Activated effector memory CD4-positive, alpha-beta T cell treated with Interleukin-2 at 50 U/mL for 16 hours (primary cell): ENCODE measurements around the gene HBM.
"Not testable (repeated sequence)": the region's sequence is repeated elsewhere in the genome, so short reads cannot be mapped to it uniquely, and the experiment has no call there.

Source experiments
- DNase-seq: peaks from one replicate; pipeline ENCODE4 v3.0.0-alpha.2; 2020

The HBM gene

DNA sequence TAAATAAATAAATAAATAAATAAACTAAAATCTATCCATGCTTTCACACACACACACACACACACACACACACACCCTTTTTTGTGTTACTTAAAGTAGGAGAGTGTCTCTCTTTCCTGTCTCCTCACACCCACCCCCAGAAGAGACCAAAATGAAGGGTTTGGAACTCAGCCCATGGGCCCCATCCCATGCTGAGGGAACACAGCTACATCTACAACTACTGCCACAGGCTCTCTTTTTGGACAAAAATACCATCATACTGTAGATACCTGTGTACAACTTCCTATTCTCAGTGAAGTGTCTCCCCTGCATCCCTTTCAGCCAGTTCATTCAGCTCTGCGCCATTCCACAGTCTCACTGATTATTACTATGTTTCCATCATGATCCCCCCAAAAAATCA, 5.0 kb downstream of the HBM start:
- no peak for DNase-seq

- not testable (repeated sequence) for DNase-seq
Measured at GRCh38 chr16:172374-172941, 6.7 kb downstream of the HBM start, which contains the start of gene HBA2. HBA2 (plus strand) TSS chr16:172876; CDS start chr16:172913, 37 bp downstream.

- DNase-seq, result not testable (repeated sequence)
Measured at GRCh38 chr16:173211-173854, 7.6 kb downstream of the HBM start.

DNA sequence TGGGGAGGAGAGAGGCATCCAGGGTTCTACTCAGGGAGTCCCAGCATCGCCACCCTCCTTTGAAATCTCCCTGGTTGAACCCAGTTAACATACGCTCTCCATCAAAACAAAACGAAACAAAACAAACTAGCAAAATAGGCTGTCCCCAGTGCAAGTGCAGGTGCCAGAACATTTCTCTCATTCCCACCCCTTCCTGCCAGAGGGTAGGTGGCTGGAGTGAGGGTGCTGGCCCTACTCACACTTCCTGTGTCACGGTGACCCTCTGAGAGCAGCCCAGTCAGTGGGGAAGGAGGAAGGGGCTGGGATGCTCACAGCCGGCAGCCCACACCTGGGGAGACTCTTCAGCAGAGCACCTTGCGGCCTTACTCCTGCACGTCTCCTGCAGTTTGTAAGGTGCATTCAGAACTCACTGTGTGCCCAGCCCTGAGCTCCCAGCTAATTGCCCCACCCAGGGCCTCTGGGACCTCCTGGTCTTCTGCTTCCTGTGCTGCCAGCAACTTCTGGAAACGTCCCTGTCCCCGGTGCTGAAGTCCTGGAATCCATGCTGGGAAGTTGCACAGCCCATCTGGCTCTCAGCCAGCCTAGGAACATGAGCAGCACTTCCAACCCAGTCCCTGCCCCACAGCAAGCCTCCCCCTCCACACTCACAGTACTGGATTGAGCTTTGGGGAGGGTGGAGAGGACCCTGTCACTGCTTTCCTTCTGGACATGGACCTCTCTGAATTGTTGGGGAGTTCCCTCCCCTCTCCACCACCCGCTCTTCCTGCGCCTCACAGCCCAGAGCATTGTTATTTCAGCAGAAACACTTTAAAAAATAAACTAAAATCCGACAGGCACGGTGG, 8.4 kb downstream of the HBM start:
- DNase-seq, result not testable (repeated sequence)

DNA sequence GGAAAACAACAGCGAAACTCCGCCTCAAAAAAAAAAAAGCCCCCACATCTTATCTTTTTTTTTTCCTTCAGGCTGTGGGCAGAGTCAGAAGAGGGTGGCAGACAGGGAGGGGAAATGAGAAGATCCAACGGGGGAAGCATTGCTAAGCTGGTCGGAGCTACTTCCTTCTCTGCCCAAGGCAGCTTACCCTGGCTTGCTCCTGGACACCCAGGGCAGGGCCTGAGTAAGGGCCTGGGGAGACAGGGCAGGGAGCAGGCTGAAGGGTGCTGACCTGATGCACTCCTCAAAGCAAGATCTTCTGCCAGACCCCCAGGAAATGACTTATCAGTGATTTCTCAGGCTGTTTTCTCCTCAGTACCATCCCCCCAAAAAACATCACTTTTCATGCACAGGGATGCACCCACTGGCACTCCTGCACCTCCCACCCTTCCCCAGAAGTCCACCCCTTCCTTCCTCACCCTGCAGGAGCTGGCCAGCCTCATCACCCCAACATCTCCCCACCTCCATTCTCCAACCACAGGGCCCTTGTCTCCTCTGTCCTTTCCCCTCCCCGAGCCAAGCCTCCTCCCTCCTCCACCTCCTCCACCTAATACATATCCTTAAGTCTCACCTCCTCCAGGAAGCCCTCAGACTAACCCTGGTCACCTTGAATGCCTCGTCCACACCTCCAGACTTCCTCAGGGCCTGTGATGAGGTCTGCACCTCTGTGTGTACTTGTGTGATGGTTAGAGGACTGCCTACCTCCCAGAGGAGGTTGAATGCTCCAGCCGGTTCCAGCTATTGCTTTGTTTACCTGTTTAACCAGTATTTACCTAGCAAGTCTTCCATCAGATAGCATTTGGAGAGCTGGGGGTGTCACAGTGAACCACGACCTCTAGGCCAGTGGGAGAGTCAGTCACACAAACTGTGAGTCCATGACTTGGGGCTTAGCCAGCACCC, 9.5 kb downstream of the HBM start:
- no peak for DNase-seq

DNA sequence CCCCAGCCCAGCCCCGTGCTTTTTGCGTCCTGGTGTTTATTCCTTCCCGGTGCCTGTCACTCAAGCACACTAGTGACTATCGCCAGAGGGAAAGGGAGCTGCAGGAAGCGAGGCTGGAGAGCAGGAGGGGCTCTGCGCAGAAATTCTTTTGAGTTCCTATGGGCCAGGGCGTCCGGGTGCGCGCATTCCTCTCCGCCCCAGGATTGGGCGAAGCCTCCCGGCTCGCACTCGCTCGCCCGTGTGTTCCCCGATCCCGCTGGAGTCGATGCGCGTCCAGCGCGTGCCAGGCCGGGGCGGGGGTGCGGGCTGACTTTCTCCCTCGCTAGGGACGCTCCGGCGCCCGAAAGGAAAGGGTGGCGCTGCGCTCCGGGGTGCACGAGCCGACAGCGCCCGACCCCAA, 10.2 kb downstream of the HBM start:
- DNase-seq, result not testable (repeated sequence)

DNA sequence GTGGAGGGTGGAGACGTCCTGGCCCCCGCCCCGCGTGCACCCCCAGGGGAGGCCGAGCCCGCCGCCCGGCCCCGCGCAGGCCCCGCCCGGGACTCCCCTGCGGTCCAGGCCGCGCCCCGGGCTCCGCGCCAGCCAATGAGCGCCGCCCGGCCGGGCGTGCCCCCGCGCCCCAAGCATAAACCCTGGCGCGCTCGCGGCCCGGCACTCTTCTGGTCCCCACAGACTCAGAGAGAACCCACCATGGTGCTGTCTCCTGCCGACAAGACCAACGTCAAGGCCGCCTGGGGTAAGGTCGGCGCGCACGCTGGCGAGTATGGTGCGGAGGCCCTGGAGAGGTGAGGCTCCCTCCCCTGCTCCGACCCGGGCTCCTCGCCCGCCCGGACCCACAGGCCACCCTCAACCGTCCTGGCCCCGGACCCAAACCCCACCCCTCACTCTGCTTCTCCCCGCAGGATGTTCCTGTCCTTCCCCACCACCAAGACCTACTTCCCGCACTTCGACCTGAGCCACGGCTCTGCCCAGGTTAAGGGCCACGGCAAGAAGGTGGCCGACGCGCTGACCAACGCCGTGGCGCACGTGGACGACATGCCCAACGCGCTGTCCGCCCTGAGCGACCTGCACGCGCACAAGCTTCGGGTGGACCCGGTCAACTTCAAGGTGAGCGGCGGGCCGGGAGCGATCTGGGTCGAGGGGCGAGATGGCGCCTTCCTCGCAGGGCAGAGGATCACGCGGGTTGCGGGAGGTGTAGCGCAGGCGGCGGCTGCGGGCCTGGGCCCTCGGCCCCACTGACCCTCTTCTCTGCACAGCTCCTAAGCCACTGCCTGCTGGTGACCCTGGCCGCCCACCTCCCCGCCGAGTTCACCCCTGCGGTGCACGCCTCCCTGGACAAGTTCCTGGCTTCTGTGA, 11.0 kb downstream of the HBM start, which contains the start of gene HBA1:
TSS of gene HBA1 (plus strand) at position 204 of the 906 bp plus-strand sequence. CDS start at position 241, 37 bp downstream.
- DNase-seq, result not testable (repeated sequence)

- DNase-seq, result no peak
Measured at GRCh38 chr16:177394-177822, 11.6 kb downstream of the HBM start.

DNA sequence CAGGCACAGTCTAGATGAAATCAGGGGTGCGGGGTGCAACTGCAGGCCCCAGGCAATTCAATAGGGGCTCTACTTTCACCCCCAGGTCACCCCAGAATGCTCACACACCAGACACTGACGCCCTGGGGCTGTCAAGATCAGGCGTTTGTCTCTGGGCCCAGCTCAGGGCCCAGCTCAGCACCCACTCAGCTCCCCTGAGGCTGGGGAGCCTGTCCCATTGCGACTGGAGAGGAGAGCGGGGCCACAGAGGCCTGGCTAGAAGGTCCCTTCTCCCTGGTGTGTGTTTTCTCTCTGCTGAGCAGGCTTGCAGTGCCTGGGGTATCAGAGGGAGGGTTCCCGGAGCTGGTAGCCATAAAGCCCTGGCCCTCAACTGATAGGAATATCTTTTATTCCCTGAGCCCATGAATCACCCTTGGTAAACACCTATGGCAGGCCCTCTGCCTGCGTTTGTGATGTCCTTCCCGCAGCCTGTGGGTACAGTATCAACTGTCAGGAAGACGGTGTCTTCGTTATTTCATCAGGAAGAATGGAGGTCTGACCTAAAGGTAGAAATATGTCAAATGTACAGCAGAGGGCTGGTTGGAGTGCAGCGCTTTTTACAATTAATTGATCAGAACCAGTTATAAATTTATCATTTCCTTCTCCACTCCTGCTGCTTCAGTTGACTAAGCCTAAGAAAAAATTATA, 12.3 kb downstream of the HBM start:
- no peak for DNase-seq

DNA sequence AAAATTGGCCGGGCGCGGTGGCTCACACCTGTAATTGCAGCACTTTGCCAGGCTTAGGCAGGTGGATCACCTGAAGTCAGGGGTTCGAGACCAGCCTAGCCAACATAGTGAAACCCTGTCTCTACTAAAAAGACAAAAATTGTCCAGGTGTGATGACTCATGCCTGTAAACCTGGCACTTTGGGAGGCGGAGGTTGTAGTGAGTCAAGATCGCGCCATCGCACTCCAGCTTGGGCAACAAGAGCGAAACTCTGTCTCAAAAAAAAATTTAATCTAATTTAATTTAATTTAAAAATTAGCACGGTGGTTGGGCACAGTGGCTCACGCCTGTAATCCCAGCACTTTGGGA, 12.9 kb downstream of the HBM start:
- no peak for DNase-seq

DNA sequence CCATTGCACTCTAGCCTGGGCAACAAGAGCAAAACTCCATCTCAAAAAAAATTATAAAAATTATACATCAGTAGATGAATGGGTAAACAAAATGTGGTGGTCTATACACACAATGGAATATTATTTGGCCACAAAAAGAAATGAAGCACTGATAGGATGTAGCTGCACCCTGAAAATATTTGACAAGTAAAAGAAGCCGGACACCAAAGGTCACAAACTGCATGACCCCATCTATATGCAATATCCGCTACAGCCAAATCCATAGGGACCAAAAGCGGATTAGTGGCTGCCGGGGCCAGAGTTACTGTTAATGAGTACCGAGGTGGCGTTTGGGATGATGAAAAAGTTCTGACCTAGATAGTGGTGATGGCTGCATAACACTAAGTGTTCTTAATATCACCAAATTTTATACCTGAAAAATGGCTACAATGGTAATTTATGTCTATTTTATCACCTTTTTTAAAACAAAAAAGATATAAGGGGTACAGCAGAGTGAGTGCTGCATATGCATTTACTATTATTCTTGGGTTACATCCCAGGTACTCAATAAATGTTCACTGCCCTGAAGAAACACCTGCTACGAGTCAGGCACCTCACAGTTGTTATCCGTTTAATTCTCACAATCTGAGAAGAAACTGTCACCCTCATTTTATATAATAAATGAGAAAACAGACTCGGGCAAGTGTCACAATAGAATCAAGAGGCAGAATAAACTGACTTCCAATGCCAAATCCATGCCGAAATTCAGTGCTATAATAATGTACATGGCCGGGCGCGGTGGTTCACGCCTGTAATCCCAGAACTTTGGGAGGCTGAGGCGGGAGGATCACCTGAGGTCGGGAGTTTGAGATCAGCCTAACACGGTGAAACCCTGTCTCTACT, 13.7 kb downstream of the HBM start:
- DNase-seq, result no peak

DNA sequence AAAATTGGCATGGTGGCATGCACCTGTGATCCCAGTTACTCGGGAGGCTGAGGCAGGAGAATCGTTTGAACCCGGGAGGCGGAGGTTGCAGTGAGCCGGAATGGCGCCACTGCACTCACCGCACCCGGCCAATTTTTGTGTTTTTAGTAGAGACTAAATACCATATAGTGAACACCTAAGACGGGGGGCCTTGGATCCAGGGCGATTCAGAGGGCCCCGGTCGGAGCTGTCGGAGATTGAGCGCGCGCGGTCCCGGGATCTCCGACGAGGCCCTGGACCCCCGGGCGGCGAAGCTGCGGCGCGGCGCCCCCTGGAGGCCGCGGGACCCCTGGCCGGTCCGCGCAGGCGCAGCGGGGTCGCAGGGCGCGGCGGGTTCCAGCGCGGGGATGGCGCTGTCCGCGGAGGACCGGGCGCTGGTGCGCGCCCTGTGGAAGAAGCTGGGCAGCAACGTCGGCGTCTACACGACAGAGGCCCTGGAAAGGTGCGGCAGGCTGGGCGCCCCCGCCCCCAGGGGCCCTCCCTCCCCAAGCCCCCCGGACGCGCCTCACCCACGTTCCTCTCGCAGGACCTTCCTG, 14.4 kb downstream of the HBM start, which contains the start of gene HBQ1:
TSS of gene HBQ1 (plus strand) at position 359 of the 575 bp plus-strand sequence. CDS start at position 387, 28 bp downstream.
- no peak for DNase-seq

DNA sequence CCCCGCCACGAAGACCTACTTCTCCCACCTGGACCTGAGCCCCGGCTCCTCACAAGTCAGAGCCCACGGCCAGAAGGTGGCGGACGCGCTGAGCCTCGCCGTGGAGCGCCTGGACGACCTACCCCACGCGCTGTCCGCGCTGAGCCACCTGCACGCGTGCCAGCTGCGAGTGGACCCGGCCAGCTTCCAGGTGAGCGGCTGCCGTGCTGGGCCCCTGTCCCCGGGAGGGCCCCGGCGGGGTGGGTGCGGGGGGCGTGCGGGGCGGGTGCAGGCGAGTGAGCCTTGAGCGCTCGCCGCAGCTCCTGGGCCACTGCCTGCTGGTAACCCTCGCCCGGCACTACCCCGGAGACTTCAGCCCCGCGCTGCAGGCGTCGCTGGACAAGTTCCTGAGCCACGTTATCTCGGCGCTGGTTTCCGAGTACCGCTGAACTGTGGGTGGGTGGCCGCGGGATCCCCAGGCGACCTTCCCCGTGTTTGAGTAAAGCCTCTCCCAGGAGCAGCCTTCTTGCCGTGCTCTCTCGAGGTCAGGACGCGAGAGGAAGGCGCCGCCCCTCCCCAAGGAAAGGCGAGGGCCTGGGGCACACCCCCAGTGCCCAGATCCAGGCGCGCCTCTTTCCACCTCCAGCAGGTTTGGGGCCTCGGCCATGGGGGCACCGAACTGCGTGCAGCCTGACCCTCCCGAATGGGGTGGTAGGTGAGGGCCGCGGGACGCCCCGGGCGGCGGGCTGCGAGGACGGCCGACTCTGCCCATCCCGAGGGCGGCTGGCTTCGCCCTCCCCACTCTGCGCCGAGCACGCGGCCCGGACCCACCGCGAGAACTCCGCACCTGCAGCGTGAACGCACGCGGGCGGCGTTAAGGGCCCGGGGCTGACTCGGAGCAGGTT, 15.1 kb downstream of the HBM start:
- DNase-seq, result peak; percentile 6

DNA sequence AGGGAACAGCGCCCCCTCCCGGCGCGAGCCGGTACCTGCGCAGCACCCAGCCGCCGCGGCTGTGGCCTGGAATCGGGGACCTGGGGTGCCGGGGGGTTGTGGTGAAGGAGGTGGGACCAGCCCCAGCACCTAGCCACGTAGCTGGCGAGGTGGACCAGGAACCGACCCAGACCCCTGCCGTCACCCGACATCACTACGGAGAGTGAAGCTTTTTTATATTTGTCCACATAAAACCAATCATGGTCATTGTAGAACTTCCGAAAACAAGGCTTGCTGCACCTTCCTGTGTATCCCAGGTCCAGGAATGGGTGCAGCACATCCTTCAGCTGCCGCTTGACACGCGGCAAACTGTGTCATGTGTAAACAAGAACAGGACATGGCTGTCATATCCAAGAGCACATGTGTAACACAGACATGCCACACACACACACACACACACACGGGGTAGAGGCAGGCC, 15.8 kb downstream of the HBM start:
- peak; percentile 75 for DNase-seq

GRCh38 chr16:183005-183404, 17.2 kb downstream of the HBM start:
- no peak for DNase-seq

- DNase-seq, result no peak
Measured at GRCh38 chr16:185213-185612, 19.4 kb downstream of the HBM start.

DNA sequence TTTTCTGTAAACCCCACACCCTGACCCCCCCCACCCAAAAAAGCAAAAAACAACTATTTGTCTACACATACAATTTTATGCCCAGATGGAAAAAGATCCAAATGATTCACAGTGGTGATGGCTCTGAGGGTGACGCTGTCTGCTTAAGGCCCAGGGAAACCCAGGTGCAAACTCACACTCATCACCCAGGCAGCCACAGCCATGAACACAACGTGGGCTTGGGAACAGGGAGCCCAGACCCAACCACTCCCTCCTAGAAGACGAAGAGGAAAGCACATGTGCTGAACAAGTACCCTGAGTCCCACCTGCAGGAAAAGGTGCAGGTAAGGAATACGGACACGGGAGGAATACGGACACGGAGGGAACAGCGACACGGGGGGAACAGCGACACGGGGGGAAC, 19.9 kb downstream of the HBM start:
- DNase-seq, result no peak

GRCh38 chr16:187330-187729, 21.6 kb downstream of the HBM start:
- DNase-seq, result no peak
